Measurements from ENCODE around the gene AIFM3. TPM values are rescaled to one million over a fixed set of nuclear protein-coding genes. Genes with fewer than 3 reads are reported as not detected.

The AIFM3 gene
- total RNA-seq, 1 experiment from 2014 or later: 2.6 TPM

- no peak for TF ChIP-seq MLX (CRISPR knock-in tag; IDR thresholded peaks at IDR 0.05)
- TF ChIP-seq ZMAT4 (CRISPR knock-in tag; IDR thresholded peaks at IDR 0.05): no peak
Measured at GRCh38 chr22:21022507-21022906, 55.5 kb downstream of the AIFM3 start (continued).

GRCh38 chr22:21022955-21023614 lies 56.0 kb downstream of the AIFM3 start:
- peak; percentile 45 for ATAC-seq
- CTCF ChIA-PET: interaction anchor here (3.5 kb wide), 1 partner anchor 79 kb away, joined by 13 read pairs; no protein-coding TSS in a partner anchor
- POLR2A ChIA-PET: no interaction called here

More at GRCh38 chr22:21022955-21023614, 56.0 kb downstream of the AIFM3 start:
- Mint-ChIP-seq H3K4me1 (no peaks in the 10 kb centered on the region), H3K27me3 (ENCODE audit: low read depth) (peaks cover 10% of the 10 kb centered on the region), H3K36me3 (no peaks in the 10 kb centered on the region), H3K27ac (no peak overlapping the region; the same call in 1 of the 2 replicates), H3K9me3 (peaks cover 6% of the 10 kb centered on the region), H3K4me3 (no peak overlapping the region)
- no peak for DNase-seq (ENCODE audit: low spot score)
- TF ChIP-seq AFF4 (CRISPR knock-in tag; IDR thresholded peaks at IDR 0.05; ENCODE audit: borderline replicate concordance) (no peak), NR2C2 (CRISPR knock-in tag; IDR thresholded peaks at IDR 0.05) (no peak), ZNF416 (CRISPR knock-in tag; IDR thresholded peaks at IDR 0.05) (no peak), MYBL2 (CRISPR knock-in tag; IDR thresholded peaks at IDR 0.05) (no peak), USF2 (CRISPR knock-in tag; IDR thresholded peaks at IDR 0.05) (no peak), CDX4 (CRISPR knock-in tag; IDR thresholded peaks at IDR 0.05; ENCODE audit: borderline replicate concordance) (no peak), ATF6 (CRISPR knock-in tag; IDR thresholded peaks at IDR 0.05) (no peak), ELF4 (CRISPR knock-in tag; IDR thresholded peaks at IDR 0.05; ENCODE audit: low read depth) (no peak), GABPB1 (CRISPR knock-in tag; IDR thresholded peaks at IDR 0.05) (no peak), ATF1 (CRISPR knock-in tag; IDR thresholded peaks at IDR 0.05) (no peak), ZNF671 (CRISPR knock-in tag; IDR thresholded peaks at IDR 0.05) (no peak), E2F1 (CRISPR knock-in tag; IDR thresholded peaks at IDR 0.05) (no peak), GRHL2 (CRISPR knock-in tag; IDR thresholded peaks at IDR 0.05; ENCODE audit: insufficient replicate concordance, severe bottlenecking) (no peak), MAX (CRISPR knock-in tag; IDR thresholded peaks at IDR 0.05) (no peak), NR1H2 (CRISPR knock-in tag; IDR thresholded peaks at IDR 0.05) (no peak), MXD4 (CRISPR knock-in tag; IDR thresholded peaks at IDR 0.05; ENCODE audit: borderline replicate concordance) (no peak), JUN (CRISPR knock-in tag; IDR thresholded peaks at IDR 0.05) (no peak), ZBTB43 (CRISPR knock-in tag; IDR thresholded peaks at IDR 0.05) (no peak), IRF1 (CRISPR knock-in tag; IDR thresholded peaks at IDR 0.05) (no peak), HMGA2 (CRISPR knock-in tag; IDR thresholded peaks at IDR 0.05) (no peak)

All from WTC11 (cell line).